ENCODE measurements around the gene IFT74.
"Not testable (repeated sequence)": the region's sequence is repeated elsewhere in the genome, so short reads cannot be mapped to it uniquely, and the experiment has no call there.

DNA sequence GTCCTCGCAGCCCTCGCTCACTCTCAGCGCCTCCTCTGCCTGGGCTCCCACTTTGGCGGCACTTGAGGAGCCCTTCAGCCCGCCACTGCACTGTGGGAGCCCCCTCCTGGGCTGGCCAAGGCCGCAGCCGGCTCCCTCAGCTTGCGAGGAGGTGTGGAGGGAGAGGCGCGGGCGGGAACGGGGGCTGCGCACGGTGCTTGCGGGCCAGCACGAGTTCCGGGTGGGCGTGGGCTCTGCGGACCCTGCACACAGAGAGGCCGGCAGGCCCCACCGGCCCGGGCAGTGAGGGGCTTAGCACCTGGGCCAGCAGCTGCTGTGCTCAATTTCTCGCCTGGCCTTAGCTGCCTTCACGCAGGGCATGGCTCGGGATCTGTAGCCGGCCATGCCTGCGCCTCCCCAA, 136.3 kb downstream of the IFT74 start:
- TF ChIP-seq EZH2 (IDR thresholded peaks at IDR 0.05); POLR2AphosphoS5 (IDR thresholded peaks at IDR 0.05; ENCODE audit: borderline replicate concordance, low read depth, low read length); FOXP2 (optimal IDR thresholded peaks at IDR 0.05; ENCODE audit: control extremely low read depth, extremely low read length, insufficient read depth): not testable (repeated sequence)
